ENCODE data around the gene TLK1.

DNA sequence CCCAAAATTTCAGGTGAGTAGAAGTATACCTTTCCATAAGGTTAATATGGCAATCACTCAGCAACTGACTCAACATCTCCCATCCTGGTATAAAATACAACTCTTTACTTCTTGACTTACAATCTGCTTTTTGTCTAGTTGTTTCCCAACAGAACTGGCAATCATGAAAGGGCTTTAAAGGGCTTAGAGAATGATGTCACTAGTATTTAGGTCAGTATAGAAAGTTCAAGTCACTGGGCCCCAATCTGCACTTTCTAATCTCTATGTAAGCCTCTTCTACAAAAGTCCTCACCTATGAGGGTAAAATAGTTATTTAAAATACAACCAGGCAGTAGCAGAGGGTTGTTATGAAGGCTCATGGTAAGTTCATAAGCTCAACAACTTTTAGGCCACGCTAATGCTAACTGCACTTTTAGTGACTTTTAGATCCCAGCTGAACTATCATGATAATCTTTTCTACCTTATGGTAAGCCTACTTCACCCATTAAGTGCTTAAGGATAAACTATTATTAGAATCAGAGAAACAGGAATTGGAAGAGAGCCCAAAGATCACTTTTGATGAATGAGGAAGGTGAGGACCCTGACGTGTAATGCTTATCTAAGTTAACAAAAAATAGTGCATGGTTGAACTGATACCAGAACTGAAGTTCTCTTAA, 152.0 kb downstream of the TLK1 start:
- TF ChIP-seq, protein P1, sequence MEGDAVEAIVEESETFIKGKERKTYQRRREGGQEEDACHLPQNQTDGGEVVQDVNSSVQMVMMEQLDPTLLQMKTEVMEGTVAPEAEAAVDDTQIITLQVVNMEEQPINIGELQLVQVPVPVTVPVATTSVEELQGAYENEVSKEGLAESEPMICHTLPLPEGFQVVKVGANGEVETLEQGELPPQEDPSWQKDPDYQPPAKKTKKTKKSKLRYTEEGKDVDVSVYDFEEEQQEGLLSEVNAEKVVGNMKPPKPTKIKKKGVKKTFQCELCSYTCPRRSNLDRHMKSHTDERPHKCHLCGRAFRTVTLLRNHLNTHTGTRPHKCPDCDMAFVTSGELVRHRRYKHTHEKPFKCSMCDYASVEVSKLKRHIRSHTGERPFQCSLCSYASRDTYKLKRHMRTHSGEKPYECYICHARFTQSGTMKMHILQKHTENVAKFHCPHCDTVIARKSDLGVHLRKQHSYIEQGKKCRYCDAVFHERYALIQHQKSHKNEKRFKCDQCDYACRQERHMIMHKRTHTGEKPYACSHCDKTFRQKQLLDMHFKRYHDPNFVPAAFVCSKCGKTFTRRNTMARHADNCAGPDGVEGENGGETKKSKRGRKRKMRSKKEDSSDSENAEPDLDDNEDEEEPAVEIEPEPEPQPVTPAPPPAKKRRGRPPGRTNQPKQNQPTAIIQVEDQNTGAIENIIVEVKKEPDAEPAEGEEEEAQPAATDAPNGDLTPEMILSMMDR (conservative IDR thresholded peaks at IDR 0.05; ENCODE audit: low read depth, low read length) = no peak
- TF ChIP-seq EZH2 (IDR thresholded peaks at IDR 0.05; ENCODE audit: low read length, unreplicated experiment) = no peak
